IMR-90 (cell line): ENCODE results near the gene ZFP36. TPM values are rescaled to one million over a fixed set of nuclear protein-coding genes. Genes with fewer than 3 reads are reported as not detected.

Experiments
- ATAC-seq: fragments of 200-7000 bp; cut with Tn5 transposase; 2 replicates; pipeline ENCODE4 v1.9.1; 2020; ENCODE audit warnings: low read depth, mild to moderate bottlenecking, moderate library complexity
- BruUV-seq: library from RNA; stranded (reverse); fragments of 400-500 nt; replicated peaks from 2 replicates; lab custom pipeline; 2021; lab: Mats Ljungman, UMichigan
- CTCF ChIA-PET: fragments of 300-600 bp; formaldehyde crosslinking; extraction: SDS; loops from one replicate; lab custom pipeline; 2021; ENCODE audit warnings: antibody characterized with exemption; lab: Yijun Ruan, JAX
- POLR2A ChIA-PET: fragments of 300-600 bp; sonication (Branson Sonifier 250); formaldehyde crosslinking; loops from one replicate; lab custom pipeline; 2022; ENCODE audit warnings: antibody characterized with exemption; ENCODE audit not compliant: unreplicated experiment; lab: Charles Lee
- DNase-seq: peaks from one replicate; pipeline ENCODE4 v3.0.0; 2013
- H2AFZ ChIP-seq: replicated peaks from 2 replicates; pipeline ENCODE3; 2013; ENCODE audit warnings: low read length, mild to moderate bottlenecking; ENCODE audit not compliant: poor library complexity
- H2AK5ac ChIP-seq: 2 replicates; pipeline ENCODE4 v1.6.1; 2013; ENCODE audit warnings: low read depth, low read length, inconsistent platforms
- H2AK9ac ChIP-seq: replicated peaks from 2 replicates; pipeline ENCODE3; 2013; ENCODE audit warnings: mild to moderate bottlenecking, low read depth, low read length, moderate library complexity; ENCODE audit not compliant: poor library complexity
- H2BK120ac ChIP-seq: 2 replicates; pipeline ENCODE4 v1.6.1; 2013; ENCODE audit warnings: low read depth, low read length, inconsistent platforms
- H2BK15ac ChIP-seq: 3 replicates; pipeline ENCODE4 v1.6.1; 2013; ENCODE audit warnings: low read depth, low read length, inconsistent platforms
- H2BK20ac ChIP-seq: 2 replicates; pipeline ENCODE4 v1.6.1; 2013; ENCODE audit warnings: low read depth, mild to moderate bottlenecking, inconsistent platforms, low read length, moderate library complexity
- H2BK5ac ChIP-seq: 2 replicates; pipeline ENCODE4 v1.6.1; 2013; ENCODE audit warnings: mild to moderate bottlenecking, low read depth, low read length, inconsistent platforms; ENCODE audit not compliant: poor library complexity, severe bottlenecking
- H3K14ac ChIP-seq: replicated peaks from 2 replicates; pipeline ENCODE4 v1.6.1; 2013; ENCODE audit warnings: low read depth, low read length, inconsistent platforms
- H3K18ac ChIP-seq: 2 replicates; pipeline ENCODE4 v1.6.1; 2013; ENCODE audit warnings: low read depth, low read length, control low read depth
- H3K23ac ChIP-seq: 2 replicates; pipeline ENCODE4 v1.6.1; 2013; ENCODE audit warnings: low read depth, low read length, inconsistent platforms
- H3K27ac ChIP-seq: 2 replicates; pipeline ENCODE4 v1.5.1; 2013; ENCODE audit warnings: mild to moderate bottlenecking, control low read depth, low read length; ENCODE audit not compliant: insufficient read depth
- H3K27me3 ChIP-seq: 2 replicates; pipeline ENCODE4 v1.6.1; 2013; ENCODE audit warnings: low read length; ENCODE audit not compliant: control insufficient read depth, insufficient read depth
- H3K36me3 ChIP-seq: 2 replicates; pipeline ENCODE4 v1.6.1; 2013; ENCODE audit warnings: low read length, mixed read lengths; ENCODE audit not compliant: control insufficient read depth, insufficient read depth
- H3K4ac ChIP-seq: 2 replicates; pipeline ENCODE4 v1.6.1; 2013; ENCODE audit warnings: low read depth, low read length, inconsistent platforms
- H3K4me1 ChIP-seq: 2 replicates; pipeline ENCODE4 v1.6.1; 2013; ENCODE audit warnings: low read length, mixed read lengths; ENCODE audit not compliant: control insufficient read depth, insufficient read depth
- H3K4me2 ChIP-seq: 2 replicates; pipeline ENCODE4 v1.6.1; 2013; ENCODE audit warnings: low read depth, mild to moderate bottlenecking, control low read depth, low read length, moderate library complexity
- H3K4me3 ChIP-seq: 2 replicates; pipeline ENCODE4 v1.5.1; 2013; ENCODE audit warnings: low read depth, mild to moderate bottlenecking, control low read depth, low read length, moderate library complexity; ENCODE audit not compliant: insufficient read depth
- H3K56ac ChIP-seq: 2 replicates; pipeline ENCODE4 v1.6.1; 2013; ENCODE audit warnings: low read length, inconsistent platforms; ENCODE audit not compliant: insufficient read depth; ENCODE audit errors: extremely low read depth
- H3K79me1 ChIP-seq, 2 experiments: 2 replicates each; pipeline ENCODE4 v1.6.1; 2013; ENCODE audit warnings: low read length in 2 of 2, inconsistent platforms in 1 of 2, low read depth in 1 of 2
- H3K9ac ChIP-seq: 2 replicates; pipeline ENCODE4 v1.6.1; 2013; ENCODE audit warnings: low read depth, low read length, control low read depth
- H3K9me1 ChIP-seq: 2 replicates; pipeline ENCODE4 v1.6.1; 2013; ENCODE audit warnings: low read length, inconsistent platforms; ENCODE audit not compliant: insufficient read depth
- H3K9me3 ChIP-seq: 2 replicates; pipeline ENCODE4 v1.6.1; 2013; ENCODE audit warnings: low read length; ENCODE audit not compliant: control insufficient read depth, insufficient read depth
- H4K20me1 ChIP-seq: 2 replicates; pipeline ENCODE4 v1.6.1; 2013; ENCODE audit warnings: low read length, inconsistent platforms; ENCODE audit not compliant: insufficient read depth
- H4K5ac ChIP-seq: 2 replicates; pipeline ENCODE4 v1.6.1; 2013; ENCODE audit warnings: mild to moderate bottlenecking, low read depth, low read length, control low read depth
- H4K8ac ChIP-seq, 2 experiments: 2 replicates each; pipeline ENCODE4 v1.6.1; 2013; ENCODE audit warnings: low read depth in 2 of 2, low read length in 2 of 2, control low read depth in 1 of 2, inconsistent platforms in 1 of 2
- H4K91ac ChIP-seq: 2 replicates; pipeline ENCODE4 v1.6.1; 2013; ENCODE audit warnings: low read depth, low read length, inconsistent platforms; ENCODE audit not compliant: insufficient read depth
- CEBPB ChIP-seq: IDR thresholded peaks from 2 replicates; pipeline ENCODE4 v1.6.1; 2012; ENCODE audit warnings: low read depth, low read length, improper control_type of control experiment
- CHD1 ChIP-seq: IDR thresholded peaks from 2 replicates; pipeline ENCODE4 v1.6.1; 2012; ENCODE audit warnings: low read depth, low read length, improper control_type of control experiment
- CTCF ChIP-seq: conservative IDR thresholded peaks from 2 replicates; pipeline ENCODE4 v1.5.1; 2012; ENCODE audit warnings: mild to moderate bottlenecking, low read depth, low read length, improper control_type of control experiment
- FOS ChIP-seq: fragments of 150-350 bp; IDR thresholded peaks from 2 replicates; pipeline ENCODE4 v1.6.1; 2016; ENCODE audit warnings: low read depth, low read length
- MAFK ChIP-seq: IDR thresholded peaks from 2 replicates; pipeline ENCODE4 v1.6.1; 2012; ENCODE audit warnings: low read depth, low read length, improper control_type of control experiment
- MAZ ChIP-seq: IDR thresholded peaks from 2 replicates; pipeline ENCODE4 v1.6.1; 2012; ENCODE audit warnings: low read depth, mild to moderate bottlenecking, low read length, improper control_type of control experiment, moderate library complexity, borderline replicate concordance
- MXI1 ChIP-seq: IDR thresholded peaks from 2 replicates; pipeline ENCODE4 v1.6.1; 2012; ENCODE audit warnings: low read depth, mild to moderate bottlenecking, low read length, moderate library complexity, borderline replicate concordance
- NFE2L2 ChIP-seq: fragments of 150-350 bp; IDR thresholded peaks from 2 replicates; pipeline ENCODE4 v1.6.1; 2016; ENCODE audit warnings: low read depth, mild to moderate bottlenecking, low read length
- POLR2A ChIP-seq: IDR thresholded peaks from 2 replicates; pipeline ENCODE4 v1.6.1; 2012; ENCODE audit warnings: mild to moderate bottlenecking, low read depth, low read length
- RAD21 ChIP-seq: IDR thresholded peaks from 2 replicates; pipeline ENCODE4 v1.6.1; 2012; ENCODE audit warnings: low read length, improper control_type of control experiment
- RCOR1 ChIP-seq: IDR thresholded peaks from 2 replicates; pipeline ENCODE4 v1.6.1; 2012; ENCODE audit warnings: mild to moderate bottlenecking, low read length, improper control_type of control experiment; ENCODE audit not compliant: insufficient replicate concordance
- RFX5 ChIP-seq: IDR thresholded peaks from 2 replicates; pipeline ENCODE4 v1.8.0; 2012; ENCODE audit warnings: low read depth, mild to moderate bottlenecking, low read length, moderate library complexity
- SMC3 ChIP-seq: fragments of 150-350 bp; IDR thresholded peaks from 2 replicates; pipeline ENCODE4 v1.6.1; 2016; ENCODE audit warnings: low read depth, mild to moderate bottlenecking, antibody characterized with exemption, low read length, moderate library complexity
- WGBS, 2 experiments: methylation state at CpG; one replicate each; pipeline versions ENCODE4 v1.1.5 to v1.1.7; 2013; ENCODE audit warnings: missing lambda C conversion rate in 2 of 2; ENCODE audit not compliant: insufficient read length in 1 of 2; ENCODE audit errors: extremely low coverage in 2 of 2; 5-methylcytosine and 5-hydroxymethylcytosine counted together
- dilution Hi-C: fragments of 300-500 bp; cut with HindIII; formaldehyde crosslinking; loops from one replicate; pipeline ENCODE4 v1.14.3; 2018; ENCODE audit warnings: low sequenced_read_pairs; ENCODE audit not compliant: unreplicated experiment
- in situ Hi-C: fragments of 300-500 bp; cut with MboI; formaldehyde crosslinking; loops from 3 replicates; pipeline ENCODE4 v1.14.3; 2019; ENCODE audit warnings: low sequenced_read_pairs, inconsistent platforms, mixed read lengths
- intact Hi-C: fragments of 100-400 bp; cut with micrococcal nuclease; formaldehyde crosslinking; loops from 2 replicates; pipeline ENCODE4 v1.10.0; 2022
- polyA plus RNA-seq, 3 experiments: library from polyadenylated mRNA; depleted of rRNA; stranded (reverse); fragments of >200 nt; gene quantifications; 2 replicates each; pipeline ENCODE4 v1.2.3, GENCODE V29; 2012; ENCODE audit warnings: low replicate concordance in 1 of 3
- total RNA-seq: library from RNA; depleted of rRNA; stranded (reverse); fragments of >200 nt; gene quantifications from 2 replicates; pipeline ENCODE4 v1.2.3, GENCODE V29; 2012
- TF ChIP-seq, protein P1 (sequence below): fragments of 150-350 bp; IDR thresholded peaks from 2 replicates; pipeline ENCODE4 v1.6.1; 2017; ENCODE audit warnings: mild to moderate bottlenecking, antibody characterized with exemption, low read length, low read depth

The ZFP36 gene
- total and polyA plus RNA-seq, 2 of the 4 experiments (the other 2 are of a cell fraction), result 1.4 to 45.0 TPM

GRCh38 chr19:39408392-39409207 is 2.0 kb downstream of the ZFP36 start:
- peak overlapping the region; percentile 24; the same call in 1 of the 2 replicates for H3K14ac ChIP-seq
- peak overlapping the region; percentile 92 for H3K4me2 ChIP-seq
- H3K4me1 ChIP-seq, result peaks cover 20% of the 10 kb centered on the region
- peak overlapping the region; percentile 48 for H2BK5ac ChIP-seq
- peak overlapping the region; percentile 34 for H2AFZ ChIP-seq
- peak overlapping the region; percentile 93 for H3K9ac ChIP-seq
- no peak overlapping the region for H2BK20ac ChIP-seq
- H3K4me3 ChIP-seq, result peak overlapping the region; percentile 68
- no peak for ATAC-seq
- 76% methylated on average over 9 of the region's 20 CpGs; no CpG with 5 or more reads in 1 of the 2 experiments for WGBS, 2 experiments
- no peaks in the 10 kb centered on the region for H3K9me1 ChIP-seq
- peak overlapping the region in 1 of 2 experiments; percentile 13; a peak in 2 of 4 replicates for H4K8ac ChIP-seq
- peak overlapping the region; percentile 51; the same call in 1 of the 2 replicates for H3K4ac ChIP-seq
- H2BK120ac ChIP-seq, result no peak overlapping the region
- peaks cover 4 to 33% of the 10 kb centered on the region in 2 experiments; a peak in 3 of 4 replicates for H3K79me1 ChIP-seq
- H3K9me3 ChIP-seq, result no peaks in the 10 kb centered on the region
- no peak overlapping the region for H4K91ac ChIP-seq
- peak overlapping the region; percentile 92 for H3K27ac ChIP-seq
- H3K27me3 ChIP-seq, result no peaks in the 10 kb centered on the region
- H3K18ac ChIP-seq, result no peak overlapping the region
- ChIA-PET POLR2A (interaction anchor here (0.6 kb wide), 1 partner anchor 19 kb away, joined by 4 read pairs; no protein-coding TSS in a partner anchor), CTCF (interaction anchor here (0.6 to 1.1 kb wide), 2 partner anchors 10 to 120 kb away, joined by 3 to 5 read pairs; no protein-coding TSS in a partner anchor)
- BruUV-seq, result no TSS peak
- in situ Hi-C loops (no loop called here), dilution Hi-C loops (no loop called here), intact Hi-C loops (no loop called here)
- no peak overlapping the region for H2BK15ac ChIP-seq
- peak overlapping the region; percentile 36 for H3K23ac ChIP-seq
- H4K20me1 ChIP-seq, result peaks cover 27% of the 10 kb centered on the region
- DNase-seq, result peak; percentile 52
- H4K5ac ChIP-seq, result no peak overlapping the region
- H3K56ac ChIP-seq, result peak overlapping the region; percentile 26; the same call in 1 of the 2 replicates
- peaks cover 15% of the 10 kb centered on the region for H3K36me3 ChIP-seq
- H2AK9ac ChIP-seq, result peak overlapping the region; percentile 91
- peak overlapping the region; percentile 0; the same call in 1 of the 2 replicates for H2AK5ac ChIP-seq
- no peak for TF ChIP-seq MAFK
- TF ChIP-seq MXI1, result no peak
- TF ChIP-seq CHD1, result peak; percentile 88; the same call in 1 of the 2 replicates
- TF ChIP-seq RFX5, result no peak
- TF ChIP-seq FOS, result no peak
- no peak for TF ChIP-seq RAD21
- no peak for TF ChIP-seq RCOR1
- no peak for TF ChIP-seq CEBPB
- TF ChIP-seq, protein P1, sequence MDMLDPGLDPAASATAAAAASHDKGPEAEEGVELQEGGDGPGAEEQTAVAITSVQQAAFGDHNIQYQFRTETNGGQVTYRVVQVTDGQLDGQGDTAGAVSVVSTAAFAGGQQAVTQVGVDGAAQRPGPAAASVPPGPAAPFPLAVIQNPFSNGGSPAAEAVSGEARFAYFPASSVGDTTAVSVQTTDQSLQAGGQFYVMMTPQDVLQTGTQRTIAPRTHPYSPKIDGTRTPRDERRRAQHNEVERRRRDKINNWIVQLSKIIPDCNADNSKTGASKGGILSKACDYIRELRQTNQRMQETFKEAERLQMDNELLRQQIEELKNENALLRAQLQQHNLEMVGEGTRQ, result peak; percentile 56
- peak; percentile 76 for TF ChIP-seq POLR2A
- TF ChIP-seq CTCF, result no peak
- TF ChIP-seq SMC3, result no peak
- peak; percentile 7; the same call in 1 of the 2 replicates for TF ChIP-seq MAZ
- no peak; the same call in 1 of the 2 replicates for TF ChIP-seq NFE2L2
